Adrenal gland (tissue), 12 donors: Measurements from ENCODE around the gene APBA2. TPM values are rescaled to one million over a fixed set of nuclear protein-coding genes. Genes with fewer than 3 reads are reported as not detected.

ENCODE experiments used
- DNase-seq, 7 donors: peaks; one replicate each; pipeline ENCODE4 v3.0.0-alpha.2; 2019 to 2020
- H3K27ac ChIP-seq, 5 donors: fragments of 200-600 bp; sonication (generic) in 4 of 5; 1 replicate in 3 of 5; 2 replicates in 2 of 5; pipeline versions ENCODE4 v1.5.1 to v1.8.0; 2016 to 2020; ENCODE audit warnings: mild to moderate bottlenecking in 1 of 5
- H3K27me3 ChIP-seq: fragments of 200-600 bp; 2 replicates; pipeline ENCODE4 v1.8.0; 2021
- H3K36me3 ChIP-seq, 2 donors: fragments of 200-600 bp; replicated peaks in 1 of 2; 1 replicate in 1 of 2; 2 replicates in 1 of 2; pipeline versions ENCODE4 v1.5.1 to v1.8.0; 2018 to 2022
- H3K4me1 ChIP-seq, 2 donors: fragments of 200-600 bp; replicated peaks in 1 of 2; 1 replicate in 1 of 2; 2 replicates in 1 of 2; pipeline versions ENCODE4 v1.5.1 to v1.8.0; 2018 to 2021
- H3K4me3 ChIP-seq, 4 donors: fragments of 200-600 bp; sonication (generic) in 3 of 4; one replicate each; pipeline ENCODE4 v1.5.1; 2016 to 2018
- H3K9me3 ChIP-seq, 3 donors: fragments of 200-600 bp; sonication (generic) in 1 of 3; replicated peaks in 1 of 3; 1 replicate in 2 of 3; 2 replicates in 1 of 3; pipeline versions ENCODE4 v1.5.1 to v1.8.0; 2016 to 2021
- CTCF ChIP-seq, 6 experiments: fragments of 450-650 bp in 4 of 6; fragments of 200-600 bp in 2 of 6; sonication (generic) in 1 of 6; IDR thresholded peaks; 1 replicate in 5 of 6; 2 replicates in 1 of 6; pipeline versions ENCODE4 v1.5.1 to v1.8.0; 2016 to 2021; ENCODE audit warnings: antibody characterized with exemption in 6 of 6, mild to moderate bottlenecking in 2 of 6, moderate library complexity in 1 of 6
- POLR2A ChIP-seq, 2 donors: fragments of 450-650 bp; IDR thresholded peaks; one replicate each; pipeline ENCODE4 v1.6.1; 2017; ENCODE audit warnings: antibody characterized with exemption in 2 of 2, mild to moderate bottlenecking in 2 of 2, moderate library complexity in 1 of 2
- WGBS, 4 donors: extraction: QIAGEN DNeasy Blood & Tissue Kit in 2 of 4; methylation state at CpG; one replicate each; pipeline versions ENCODE4 v1.1.5 to v1.1.7; 2013 to 2017; 5-methylcytosine and 5-hydroxymethylcytosine counted together
- intact Hi-C, 2 donors: fragments of 100-400 bp; cut with DNase I; formaldehyde crosslinking; loops; one replicate each; pipeline versions ENCODE4 v1.14.1 to v1.15.0; 2022 to 2023
- polyA plus RNA-seq, 3 donors: library from polyadenylated mRNA; stranded (reverse); fragments of 200-250 nt in 2 of 3; fragments of 350-450 nt in 1 of 3; fragmentation: Illumina TruSeq in 1 of 3; extraction: RNeasy Lipid Tissue Mini Kit (QIAGEN cat#74804) in 1 of 3; gene quantifications; one replicate each; pipeline ENCODE4 v1.2.3, GENCODE V29; 2013 to 2014
- total RNA-seq, 9 donors: library from RNA; depleted of rRNA in 4 of 9; stranded (reverse); fragments of >200 nt in 4 of 9; fragments of 120-200 nt in 1 of 9; fragmentation: NEBNext Ultra II Directional in 1 of 9; extraction: Animal tissue kit (Norgen Biotek cat#: 25700) in 1 of 9; gene quantifications; one replicate each; pipeline versions ENCODE4 v1.1.0 to v1.2.4, GENCODE V29; 2013 to 2023
- donor health status: healthy with polysubstance abuse.
- donor health status: Bipolar disorder and iron deficiency.
- donor health status: DM: yes; HTN: yes; CAD: no.
- donor health status: DM: no; HTN: no; CAD: no.
- donor health status: DM: no; HTN: no; CAD: no.
- donor health status: DM: yes; HTN: yes; CAD: no.

The APBA2 gene
- total and polyA plus RNA-seq, 12 donors, result 2.1 to 13.2 (median 4.7) TPM

DNA sequence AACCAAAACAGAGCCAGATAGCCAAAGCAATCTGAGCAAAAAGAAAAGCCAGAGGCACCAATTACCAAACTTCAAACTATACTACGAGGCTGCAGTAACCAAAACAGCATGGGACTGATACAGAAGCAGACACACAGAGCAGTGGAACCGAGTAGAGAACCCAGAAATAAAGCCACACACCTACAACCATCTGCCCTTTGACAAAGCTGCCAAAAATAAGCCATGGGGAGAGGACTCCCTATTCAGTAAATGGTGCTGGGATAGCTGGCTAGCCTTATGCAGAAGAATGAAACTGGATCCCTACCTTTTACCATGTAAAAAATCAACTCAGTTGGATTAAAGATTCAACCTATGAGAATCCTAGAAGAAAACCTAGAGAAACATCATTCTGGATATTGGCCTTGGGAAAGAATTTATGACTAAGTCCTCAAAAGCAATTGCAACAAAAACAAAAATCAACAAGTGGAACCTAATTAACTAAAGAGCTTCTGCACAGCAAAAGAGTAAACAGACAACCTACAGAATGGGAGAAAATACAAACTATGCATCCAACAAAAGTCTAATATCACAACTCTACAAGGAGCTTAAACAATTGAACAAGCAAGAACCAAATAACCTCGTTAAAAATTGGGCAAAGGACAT is 95.1 kb downstream of the APBA2 start:
- no peak overlapping the region for H3K4me3 ChIP-seq
- no peaks in the 10 kb centered on the region for H3K27me3 ChIP-seq
- no peak for TF ChIP-seq CTCF (IDR thresholded peaks at IDR 0.05)
- no peak for TF ChIP-seq POLR2A (IDR thresholded peaks at IDR 0.05)
- H3K27ac ChIP-seq, result no peak overlapping the region
- no peak for DNase-seq
- intact Hi-C loops, result no loop called here
- 77 to 84% (median 82%) methylated on average over 3 of the region's 3 CpGs for WGBS, 4 donors
- H3K9me3 ChIP-seq, result no peaks in the 10 kb centered on the region
- no peaks in the 10 kb centered on the region for H3K36me3 ChIP-seq
- H3K4me1 ChIP-seq, result no peaks in the 10 kb centered on the region

- Histone ChIP-seq H3K27ac (no peak overlapping the region), H3K4me3 (no peak overlapping the region), H3K27me3 (no peaks in the 10 kb centered on the region), H3K4me1 (no peaks in the 10 kb centered on the region), H3K9me3 (no peaks in the 10 kb centered on the region), H3K36me3 (no peaks in the 10 kb centered on the region)
- no peak for DNase-seq
- intact Hi-C loops, result no loop called here
- TF ChIP-seq POLR2A (IDR thresholded peaks at IDR 0.05), result no peak
- TF ChIP-seq CTCF (IDR thresholded peaks at IDR 0.05), result no peak
These were observed 95.6 kb downstream of the APBA2 start for GRCh38 chr15:28981351-28981720.

DNA sequence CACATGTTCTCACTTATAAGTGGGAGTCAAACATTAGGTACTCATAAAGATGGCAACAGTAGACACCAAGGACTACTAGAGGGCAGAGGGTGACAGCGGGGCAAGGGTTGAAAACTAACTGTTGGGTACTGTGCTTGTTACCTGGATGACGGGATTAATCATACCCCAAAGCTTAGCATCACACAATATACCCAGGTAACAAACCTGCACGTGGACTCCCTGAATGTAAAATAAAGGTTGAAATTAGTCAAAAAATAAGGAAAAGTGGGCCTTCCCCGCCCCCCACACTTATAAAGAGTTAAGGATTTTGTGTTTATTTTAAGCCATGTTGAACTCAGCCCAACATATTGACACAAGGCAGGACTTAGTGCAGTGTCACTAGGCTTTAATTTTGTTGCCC is 96.1 kb downstream of the APBA2 start:
- Histone ChIP-seq H3K4me1 (no peaks in the 10 kb centered on the region), H3K27ac (no peak overlapping the region), H3K27me3 (no peaks in the 10 kb centered on the region), H3K4me3 (no peak overlapping the region), H3K36me3 (no peaks in the 10 kb centered on the region), H3K9me3 (no peaks in the 10 kb centered on the region)
- DNase-seq, result no peak
- 87 to 91% (median 90%) methylated on average over 4 of the region's 4 CpGs for WGBS, 4 donors
- TF ChIP-seq POLR2A (IDR thresholded peaks at IDR 0.05), result no peak
- TF ChIP-seq CTCF (IDR thresholded peaks at IDR 0.05), result no peak
- intact Hi-C loops, result no loop called here

- WGBS, 4 donors, result 90 to 98% (median 96%) methylated on average over 6 of the region's 6 CpGs
These were observed 97.1 kb downstream of the APBA2 start for GRCh38 chr15:28982886-28983285.

More at GRCh38 chr15:28982886-28983285, 97.1 kb downstream of the APBA2 start:
- no peak overlapping the region for H3K4me3 ChIP-seq
- no peak for TF ChIP-seq POLR2A (IDR thresholded peaks at IDR 0.05)
- no peak for TF ChIP-seq CTCF (IDR thresholded peaks at IDR 0.05)
- no peak for DNase-seq
- intact Hi-C loops, result no loop called here
- no peaks in the 10 kb centered on the region for H3K4me1 ChIP-seq
- no peaks in the 10 kb centered on the region for H3K36me3 ChIP-seq
- no peaks in the 10 kb centered on the region for H3K27me3 ChIP-seq
- no peak overlapping the region for H3K27ac ChIP-seq
- H3K9me3 ChIP-seq, result no peaks in the 10 kb centered on the region
